GM12801 (cell line): ENCODE measurements around the gene SFT2D3.

Experiments
- CTCF ChIP-seq: IDR thresholded peaks from one replicate; pipeline ENCODE4 v1.5.1; 2011; ENCODE audit warnings: control low read depth; ENCODE audit not compliant: insufficient read length; ENCODE audit errors: extremely low read depth

SFT2D3 gene

GRCh38 chr2:127700527-127701192, 637 bp upstream of the SFT2D3 start:
- TF ChIP-seq CTCF: no peak

DNA sequence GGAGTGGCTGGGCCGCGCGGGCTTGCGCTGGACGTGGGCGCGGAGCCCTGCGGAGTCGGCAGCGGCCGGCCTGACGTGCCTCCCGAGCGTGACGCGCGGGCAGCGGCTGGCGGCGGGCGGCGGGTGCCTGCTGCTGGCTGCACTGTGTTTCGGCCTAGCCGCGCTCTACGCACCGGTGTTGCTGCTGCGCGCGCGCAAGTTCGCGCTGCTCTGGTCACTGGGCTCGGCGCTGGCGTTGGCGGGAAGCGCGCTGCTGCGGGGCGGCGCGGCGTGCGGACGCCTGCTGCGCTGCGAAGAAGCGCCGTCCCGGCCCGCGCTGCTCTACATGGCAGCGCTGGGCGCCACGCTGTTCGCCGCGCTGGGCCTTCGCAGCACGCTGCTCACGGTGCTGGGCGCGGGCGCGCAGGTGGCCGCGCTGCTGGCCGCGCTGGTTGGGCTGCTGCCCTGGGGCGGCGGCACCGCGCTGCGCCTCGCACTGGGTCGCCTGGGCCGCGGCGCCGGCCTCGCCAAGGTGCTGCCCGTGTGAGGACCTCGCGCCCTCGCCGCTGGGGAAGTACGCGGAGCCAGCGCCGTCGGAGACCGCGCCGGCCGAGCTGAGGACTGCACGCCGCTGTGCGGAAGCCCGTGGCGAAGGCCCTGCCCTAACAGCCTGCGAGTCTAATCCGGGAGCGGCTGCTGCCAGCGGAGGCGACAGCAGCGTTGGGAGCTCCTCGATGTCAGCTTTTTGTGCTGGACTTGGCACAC, 526 bp downstream of the SFT2D3 start:
- no peak for TF ChIP-seq CTCF

DNA sequence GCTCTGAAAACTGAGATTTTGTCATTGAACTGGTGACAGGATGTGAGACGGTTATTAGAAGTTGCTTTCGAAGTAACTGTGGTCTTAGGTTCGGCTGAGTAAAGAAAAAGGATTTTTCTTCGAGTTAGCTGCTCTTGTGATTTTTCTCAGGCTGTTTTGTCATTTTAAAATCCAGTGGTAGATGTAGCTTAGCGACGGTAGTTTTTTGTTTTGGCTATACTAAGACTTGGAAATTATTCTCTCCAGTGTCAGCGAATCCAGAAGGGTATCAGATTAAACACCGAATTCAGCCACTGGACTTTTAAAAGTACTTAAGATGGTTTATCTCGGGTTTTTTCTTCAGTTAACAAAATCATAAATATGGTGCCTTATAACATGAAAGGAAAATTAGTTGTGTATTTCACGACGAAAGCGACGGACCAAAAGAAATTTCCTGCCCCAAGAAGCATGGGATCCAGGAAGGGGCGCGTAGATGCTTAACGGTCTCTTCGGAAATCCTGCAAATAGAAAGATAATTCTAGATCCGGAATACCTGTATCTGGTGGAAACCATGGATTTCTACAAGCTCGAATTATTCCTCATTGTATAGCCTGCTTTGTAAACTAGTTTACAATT, 1.2 kb downstream of the SFT2D3 start:
- no peak for TF ChIP-seq CTCF

GRCh38 chr2:127703282-127703681, 2.0 kb downstream of the SFT2D3 start:
- no peak for TF ChIP-seq CTCF

DNA sequence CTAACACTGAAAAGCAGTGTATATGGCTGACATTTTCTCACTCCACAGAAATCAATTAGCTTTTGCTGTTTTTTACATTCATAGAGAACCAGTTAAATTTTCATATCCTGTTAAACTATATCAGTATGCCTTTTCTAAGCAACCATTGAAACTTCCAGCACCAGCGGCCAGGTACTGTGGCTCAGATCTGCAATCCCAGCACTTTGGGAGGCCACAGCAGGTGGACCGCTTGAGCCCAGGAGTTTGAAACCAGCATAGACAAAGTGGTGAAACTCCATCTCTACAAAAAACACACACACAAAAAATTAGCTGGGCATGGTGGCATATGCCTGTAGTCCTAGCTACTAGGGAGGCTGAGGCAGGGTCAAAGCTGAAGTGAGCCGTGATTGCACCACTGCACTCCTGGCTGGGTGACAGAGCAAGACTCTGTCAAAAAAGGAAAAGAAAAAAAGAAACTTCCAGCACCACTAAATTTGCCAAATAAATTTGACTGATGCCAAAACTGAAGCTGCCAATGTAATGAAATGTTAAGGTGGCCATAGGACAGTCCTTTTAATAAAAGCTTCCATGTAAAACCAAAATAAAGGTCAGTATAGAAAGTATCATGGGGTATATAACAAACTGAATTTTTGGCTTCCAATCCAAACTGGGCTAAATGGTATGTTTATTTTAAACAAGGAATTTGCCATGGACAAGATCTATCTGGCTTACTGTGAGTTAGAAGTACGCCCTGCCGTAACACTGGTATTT, 3.5 kb downstream of the SFT2D3 start:
- no peak for TF ChIP-seq CTCF

DNA sequence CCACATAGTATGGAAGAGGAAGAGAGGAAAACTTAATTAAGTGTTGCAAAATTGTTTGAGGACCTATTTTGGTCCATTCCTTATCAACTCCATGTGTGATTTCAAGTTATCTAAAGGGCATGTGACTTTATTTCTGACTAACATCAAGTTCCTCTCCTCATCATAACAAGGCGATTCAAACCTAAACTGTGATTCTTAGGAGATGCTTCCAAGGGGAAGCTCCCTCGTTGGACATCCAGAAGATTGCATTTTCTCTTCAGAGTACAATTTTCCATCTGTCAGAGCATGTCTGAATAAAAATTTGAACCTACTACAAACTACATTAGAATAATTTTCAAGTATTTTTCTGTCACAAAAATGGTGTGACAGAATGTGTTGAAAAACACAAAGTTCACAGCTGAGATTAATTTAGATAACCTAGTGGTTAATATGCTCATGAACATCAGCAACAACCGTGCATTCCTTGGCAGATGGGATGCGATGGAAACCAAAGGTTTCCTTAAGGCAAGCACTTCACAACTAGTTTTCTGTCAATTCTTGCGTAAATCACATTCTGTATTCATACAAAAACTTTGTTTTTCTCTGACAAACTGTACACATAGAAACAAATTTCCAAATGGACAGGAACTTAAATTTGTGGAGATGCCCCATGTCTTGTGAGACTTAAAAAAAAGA, 4.2 kb downstream of the SFT2D3 start:
- TF ChIP-seq CTCF: no peak
